Transverse colon (tissue), 3 donors: Measurements from ENCODE around the gene TAT.

Experiments
- CTCF ChIP-seq, 5 experiments: fragments of 200-600 bp in 3 of 5; fragments of 450-650 bp in 2 of 5; sonication (generic) in 3 of 5; IDR thresholded peaks; 1 replicate in 2 of 5; 2 replicates in 3 of 5; pipeline ENCODE4 v1.5.1; 2016 to 2017; ENCODE audit warnings: antibody characterized with exemption in 5 of 5, inconsistent platforms in 3 of 5, mild to moderate bottlenecking in 2 of 5, moderate library complexity in 1 of 5
- EP300 ChIP-seq: sonication (generic); formaldehyde crosslinking; IDR thresholded peaks from one replicate; pipeline ENCODE4 v1.6.1; 2017; ENCODE audit warnings: antibody characterized with exemption, low read depth
- POLR2A ChIP-seq: fragments of 450-650 bp; IDR thresholded peaks from one replicate; pipeline ENCODE4 v1.6.1; 2016; ENCODE audit warnings: antibody characterized with exemption, mild to moderate bottlenecking, moderate library complexity

GRCh38 chr16:71622088-71622487 is 45.2 kb upstream of the TAT start:
- no peak for TF ChIP-seq CTCF (IDR thresholded peaks at IDR 0.05)
- no peak for TF ChIP-seq POLR2A
- TF ChIP-seq EP300 = no peak
